ENCODE data around the gene GALE.
A peak's percentile ranks its signal among the peaks of the same experiment; 100 is the strongest.

GALE gene

GRCh38 chr1:23774174-23774880 lies 26.2 kb downstream of the GALE start:
- Histone ChIP-seq H3K9ac (ENCODE audit: low read depth, low read length, poor library complexity, severe bottlenecking) (no peak overlapping the region), H3K9me3 (ENCODE audit: insufficient read depth, low read depth, low read length) (no peaks in the 10 kb centered on the region), H3K27me3 (ENCODE audit: insufficient read depth, low read length, poor library complexity, severe bottlenecking) (no peaks in the 10 kb centered on the region), H3F3A (ENCODE audit: low read depth) (no peaks in the 10 kb centered on the region), H3K79me2 (ENCODE audit: insufficient read depth, low read length) (peaks cover 21% of the 10 kb centered on the region), H3K9me2 (replicated peaks; ENCODE audit: low read depth, low read length) (no peaks in the 10 kb centered on the region), H4K20me1 (ENCODE audit: insufficient read depth, low read length, poor library complexity, severe bottlenecking) (peaks cover 10% of the 10 kb centered on the region), H3K4me1 (ENCODE audit: insufficient read depth, low read length, poor library complexity, severe bottlenecking) (peaks cover 4% of the 10 kb centered on the region), H3K4me2 (ENCODE audit: low read depth, low read length, poor library complexity, severe bottlenecking) (no peak overlapping the region), H3K36me3 (ENCODE audit: insufficient read depth, low read length) (no peaks in the 10 kb centered on the region), H2AFZ (ENCODE audit: low read length) (no peak overlapping the region), H3K4me3 (ENCODE audit: low read length, poor library complexity, severe bottlenecking) (no peak overlapping the region)
- TF ChIP-seq, protein P1, sequence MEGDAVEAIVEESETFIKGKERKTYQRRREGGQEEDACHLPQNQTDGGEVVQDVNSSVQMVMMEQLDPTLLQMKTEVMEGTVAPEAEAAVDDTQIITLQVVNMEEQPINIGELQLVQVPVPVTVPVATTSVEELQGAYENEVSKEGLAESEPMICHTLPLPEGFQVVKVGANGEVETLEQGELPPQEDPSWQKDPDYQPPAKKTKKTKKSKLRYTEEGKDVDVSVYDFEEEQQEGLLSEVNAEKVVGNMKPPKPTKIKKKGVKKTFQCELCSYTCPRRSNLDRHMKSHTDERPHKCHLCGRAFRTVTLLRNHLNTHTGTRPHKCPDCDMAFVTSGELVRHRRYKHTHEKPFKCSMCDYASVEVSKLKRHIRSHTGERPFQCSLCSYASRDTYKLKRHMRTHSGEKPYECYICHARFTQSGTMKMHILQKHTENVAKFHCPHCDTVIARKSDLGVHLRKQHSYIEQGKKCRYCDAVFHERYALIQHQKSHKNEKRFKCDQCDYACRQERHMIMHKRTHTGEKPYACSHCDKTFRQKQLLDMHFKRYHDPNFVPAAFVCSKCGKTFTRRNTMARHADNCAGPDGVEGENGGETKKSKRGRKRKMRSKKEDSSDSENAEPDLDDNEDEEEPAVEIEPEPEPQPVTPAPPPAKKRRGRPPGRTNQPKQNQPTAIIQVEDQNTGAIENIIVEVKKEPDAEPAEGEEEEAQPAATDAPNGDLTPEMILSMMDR (conservative IDR thresholded peaks at IDR 0.05; ENCODE audit: low read length), result no peak
- TF ChIP-seq EZH2phosphoT487 (IDR thresholded peaks at IDR 0.05; ENCODE audit: borderline replicate concordance), result no peak

GRCh38 chr1:23772854-23773242 lies 27.7 kb downstream of the GALE start:
- Histone ChIP-seq H3K4me1 (ENCODE audit: insufficient read depth, low read length, poor library complexity, severe bottlenecking) (no peaks in the 10 kb centered on the region), H3K4me2 (ENCODE audit: low read depth, low read length, poor library complexity, severe bottlenecking) (no peak overlapping the region), H3K4me3 (ENCODE audit: low read length, poor library complexity, severe bottlenecking) (no peak overlapping the region), H3K79me2 (ENCODE audit: insufficient read depth, low read length) (peaks cover 9% of the 10 kb centered on the region), H3K9ac (ENCODE audit: low read depth, low read length, poor library complexity, severe bottlenecking) (no peak overlapping the region), H3K27me3 (ENCODE audit: insufficient read depth, low read length, poor library complexity, severe bottlenecking) (no peaks in the 10 kb centered on the region), H3K9me2 (replicated peaks; ENCODE audit: low read depth, low read length) (no peaks in the 10 kb centered on the region), H2AFZ (ENCODE audit: low read length) (no peak overlapping the region), H4K20me1 (ENCODE audit: insufficient read depth, low read length, poor library complexity, severe bottlenecking) (no peaks in the 10 kb centered on the region), H3K36me3 (ENCODE audit: insufficient read depth, low read length) (no peaks in the 10 kb centered on the region), H3F3A (ENCODE audit: low read depth) (no peaks in the 10 kb centered on the region), H3K9me3 (ENCODE audit: insufficient read depth, low read depth, low read length) (no peaks in the 10 kb centered on the region)
- TF ChIP-seq EZH2phosphoT487 (IDR thresholded peaks at IDR 0.05; ENCODE audit: borderline replicate concordance), result no peak
- TF ChIP-seq, protein P1 (conservative IDR thresholded peaks at IDR 0.05; ENCODE audit: low read length), result no peak

GRCh38 chr1:23772049-23772853 lies 28.3 kb downstream of the GALE start:
- no peaks in the 10 kb centered on the region for H3K36me3 ChIP-seq (ENCODE audit: insufficient read depth, low read length)
- 0 out of 2 replicates have a peak overlapping the region, but pooled peaks have one; percentile 44 for H2AFZ ChIP-seq (ENCODE audit: low read length)
- peak overlapping the region; percentile 25 for H3K9ac ChIP-seq (ENCODE audit: low read depth, low read length, poor library complexity, severe bottlenecking)
- H4K20me1 ChIP-seq (ENCODE audit: insufficient read depth, low read length, poor library complexity, severe bottlenecking), result no peaks in the 10 kb centered on the region
- no peak overlapping the region for H3K4me2 ChIP-seq (ENCODE audit: low read depth, low read length, poor library complexity, severe bottlenecking)
- H3K79me2 ChIP-seq (ENCODE audit: insufficient read depth, low read length), result peaks cover 3% of the 10 kb centered on the region; the same call in 1 of the 2 replicates
- H3K4me1 ChIP-seq (ENCODE audit: insufficient read depth, low read length, poor library complexity, severe bottlenecking), result no peaks in the 10 kb centered on the region
- H3K9me3 ChIP-seq (ENCODE audit: insufficient read depth, low read depth, low read length), result no peaks in the 10 kb centered on the region
- TF ChIP-seq, protein P1 (conservative IDR thresholded peaks at IDR 0.05; ENCODE audit: low read length), result peak; percentile 94
- no peak for TF ChIP-seq EZH2phosphoT487 (IDR thresholded peaks at IDR 0.05; ENCODE audit: borderline replicate concordance)
- H3K4me3 ChIP-seq (ENCODE audit: low read length, poor library complexity, severe bottlenecking), result peak overlapping the region; percentile 16
- no peaks in the 10 kb centered on the region for H3K9me2 ChIP-seq (replicated peaks; ENCODE audit: low read depth, low read length)
- H3K27me3 ChIP-seq (ENCODE audit: insufficient read depth, low read length, poor library complexity, severe bottlenecking), result no peaks in the 10 kb centered on the region
- H3F3A ChIP-seq (ENCODE audit: low read depth), result no peaks in the 10 kb centered on the region

Measured in Loucy (cell line).